ENCODE results near the gene TMBIM6. TPM values are rescaled to one million over a fixed set of nuclear protein-coding genes. Genes with fewer than 3 reads are reported as not detected.
"Not testable (repeated sequence)": the region's sequence is repeated elsewhere in the genome, so short reads cannot be mapped to it uniquely, and the experiment has no call there.

Gene TMBIM6
- total RNA-seq, 4 donors from 2014 or later = 181 to 310 (median 224) TPM

GRCh38 chr12:49707812-49708147 is 33.6 kb upstream of the TMBIM6 start:
- peak in 1 of 2 donors; percentile 13 for ATAC-seq

DNA sequence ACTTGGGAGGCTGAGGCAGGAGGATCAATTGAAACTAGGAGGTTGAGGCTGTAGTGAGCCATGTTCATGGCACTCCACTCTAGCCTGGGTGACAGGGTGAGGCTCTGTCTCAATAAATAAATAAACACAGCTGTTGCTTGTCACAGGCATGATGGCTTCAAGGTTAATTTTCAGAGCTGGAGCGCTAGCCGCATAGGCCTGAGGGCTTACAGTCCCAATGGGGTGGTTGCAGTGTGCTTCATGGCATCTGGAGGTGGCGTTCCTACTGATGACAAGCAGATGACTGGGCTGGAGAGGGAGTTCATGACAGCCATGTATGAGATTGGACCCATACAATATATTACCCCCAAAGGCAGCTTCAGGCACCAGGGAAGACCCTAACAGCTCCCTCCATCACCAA is 32.5 kb upstream of the TMBIM6 start:
- Histone ChIP-seq H3K4me1 (peaks cover 16 to 20% of the 10 kb centered on the region in 2 donors), H3K9me3 (no peaks in the 10 kb centered on the region), H3K27me3 (peaks cover 0 to 2% (median 0%) of the 10 kb centered on the region in 3 donors), H3K27ac (no peak overlapping the region), H3K4me3 (no peak overlapping the region), H3K36me3 (no peaks in the 10 kb centered on the region)
- intact Hi-C loops (cut with DNase I; ENCODE audit: low total_unique reads) = no loop called here
- no peak for TF ChIP-seq POLR2A (IDR thresholded peaks at IDR 0.05)
- TF ChIP-seq, protein P1, sequence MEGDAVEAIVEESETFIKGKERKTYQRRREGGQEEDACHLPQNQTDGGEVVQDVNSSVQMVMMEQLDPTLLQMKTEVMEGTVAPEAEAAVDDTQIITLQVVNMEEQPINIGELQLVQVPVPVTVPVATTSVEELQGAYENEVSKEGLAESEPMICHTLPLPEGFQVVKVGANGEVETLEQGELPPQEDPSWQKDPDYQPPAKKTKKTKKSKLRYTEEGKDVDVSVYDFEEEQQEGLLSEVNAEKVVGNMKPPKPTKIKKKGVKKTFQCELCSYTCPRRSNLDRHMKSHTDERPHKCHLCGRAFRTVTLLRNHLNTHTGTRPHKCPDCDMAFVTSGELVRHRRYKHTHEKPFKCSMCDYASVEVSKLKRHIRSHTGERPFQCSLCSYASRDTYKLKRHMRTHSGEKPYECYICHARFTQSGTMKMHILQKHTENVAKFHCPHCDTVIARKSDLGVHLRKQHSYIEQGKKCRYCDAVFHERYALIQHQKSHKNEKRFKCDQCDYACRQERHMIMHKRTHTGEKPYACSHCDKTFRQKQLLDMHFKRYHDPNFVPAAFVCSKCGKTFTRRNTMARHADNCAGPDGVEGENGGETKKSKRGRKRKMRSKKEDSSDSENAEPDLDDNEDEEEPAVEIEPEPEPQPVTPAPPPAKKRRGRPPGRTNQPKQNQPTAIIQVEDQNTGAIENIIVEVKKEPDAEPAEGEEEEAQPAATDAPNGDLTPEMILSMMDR (IDR thresholded peaks at IDR 0.05 in 4 of 5, conservative IDR thresholded peaks at IDR 0.05 in 1 of 5) = no peak
- DNase-seq (no peak), ATAC-seq (no peak)
- in situ Hi-C loops (cut with MboI; ENCODE audit: low sequenced_read_pairs in 4 of 4) = loop anchor here (5.0 kb wide), 1 partner anchor 67 kb away; no protein-coding TSS in a partner anchor

More at GRCh38 chr12:49707812-49708147, 33.6 kb upstream of the TMBIM6 start:
- Histone ChIP-seq H3K4me3 (peak overlapping the region in 1 of 4 donors; percentile 82), H3K4me1 (peaks cover 25 to 29% of the 10 kb centered on the region in 2 donors), H3K27me3 (peaks cover 0 to 2% (median 0%) of the 10 kb centered on the region in 3 donors), H3K27ac (no peak overlapping the region), H3K9me3 (no peaks in the 10 kb centered on the region), H3K36me3 (no peaks in the 10 kb centered on the region)
- no peak for DNase-seq
- intact Hi-C loops (cut with DNase I; ENCODE audit: low total_unique reads) (loop anchor here (1.0 to 2.0 kb wide), 4 partner anchors 34 to 71 kb away; partner anchors contain the start of gene TMBIM6), in situ Hi-C loops (cut with MboI; ENCODE audit: low sequenced_read_pairs in 4 of 4) (loop anchor here (5.0 kb wide), 1 partner anchor 65 kb away; no protein-coding TSS in a partner anchor)
- TF ChIP-seq POLR2A (IDR thresholded peaks at IDR 0.05) = no peak
- TF ChIP-seq, protein P1 (IDR thresholded peaks at IDR 0.05 in 4 of 5, conservative IDR thresholded peaks at IDR 0.05 in 1 of 5) = no peak

DNA sequence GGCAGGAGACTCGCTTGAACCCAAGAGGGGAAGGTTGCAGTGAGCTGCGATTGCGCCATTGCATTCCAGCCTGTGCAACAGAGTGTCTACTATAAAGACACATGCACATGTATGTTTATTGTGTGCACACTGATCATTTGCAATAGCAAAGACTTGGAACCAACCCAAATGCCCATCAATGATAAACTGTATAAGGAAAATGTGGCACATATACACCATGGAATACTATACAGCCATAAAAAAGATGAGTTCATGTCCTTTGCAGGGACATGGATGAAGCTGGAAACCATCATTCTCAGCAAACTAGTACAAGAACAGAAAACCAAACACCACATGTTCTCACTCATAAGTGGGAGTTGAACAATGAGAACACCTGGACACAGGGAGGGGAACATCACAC is 27.4 kb upstream of the TMBIM6 start:
- H3K27me3 ChIP-seq; in situ Hi-C loops (cut with MboI; ENCODE audit: low sequenced_read_pairs in 4 of 4); DNase-seq; H3K36me3 ChIP-seq; ATAC-seq; H3K4me3 ChIP-seq; H3K9me3 ChIP-seq; H3K27ac ChIP-seq; H3K4me1 ChIP-seq; intact Hi-C loops (cut with DNase I; ENCODE audit: low total_unique reads): not testable (repeated sequence)

GRCh38 chr12:49716553-49716952 is 24.8 kb upstream of the TMBIM6 start:
- ATAC-seq (no peak), DNase-seq (no peak)
- Histone ChIP-seq H3K4me3 (no peak overlapping the region), H3K9me3 (no peaks in the 10 kb centered on the region), H3K36me3 (no peaks in the 10 kb centered on the region), H3K27ac (no peak overlapping the region), H3K27me3 (peaks cover 0 to 5% (median 2%) of the 10 kb centered on the region in 3 donors), H3K4me1 (no peaks in the 10 kb centered on the region)
- in situ Hi-C loops (cut with MboI; ENCODE audit: low sequenced_read_pairs in 4 of 4) (no loop called here), intact Hi-C loops (cut with DNase I; ENCODE audit: low total_unique reads) (no loop called here)
- TF ChIP-seq POLR2A (IDR thresholded peaks at IDR 0.05) = no peak

DNA sequence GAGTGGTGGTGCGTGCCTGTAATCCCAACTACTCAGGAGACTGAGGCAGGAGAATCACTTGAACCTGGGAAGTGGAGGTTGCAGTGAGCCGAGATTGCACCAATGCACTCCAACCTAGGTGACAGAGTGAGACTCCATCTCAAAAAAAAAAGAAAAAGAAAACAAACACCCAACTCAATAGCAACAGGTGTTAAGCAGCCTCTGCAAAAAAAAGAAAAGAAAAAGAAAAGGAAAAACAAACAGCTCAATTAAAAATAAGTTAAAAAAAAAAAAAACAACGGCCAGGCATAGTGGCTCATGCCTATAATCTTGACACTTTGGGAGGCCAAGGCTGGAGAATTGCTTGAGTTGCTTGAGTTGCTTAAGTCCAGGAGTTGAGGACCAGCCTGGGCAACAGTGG is 23.6 kb upstream of the TMBIM6 start:
- H3K27ac ChIP-seq; DNase-seq; intact Hi-C loops (cut with DNase I; ENCODE audit: low total_unique reads); H3K36me3 ChIP-seq; H3K27me3 ChIP-seq; H3K4me1 ChIP-seq; H3K9me3 ChIP-seq; in situ Hi-C loops (cut with MboI; ENCODE audit: low sequenced_read_pairs in 4 of 4); ATAC-seq; H3K4me3 ChIP-seq: not testable (repeated sequence)

- no peaks in the 10 kb centered on the region for H3K4me1 ChIP-seq
- ATAC-seq = no peak
- no peak for DNase-seq
Observed at GRCh38 chr12:49720214-49720613, 21.1 kb upstream of the TMBIM6 start.

DNA sequence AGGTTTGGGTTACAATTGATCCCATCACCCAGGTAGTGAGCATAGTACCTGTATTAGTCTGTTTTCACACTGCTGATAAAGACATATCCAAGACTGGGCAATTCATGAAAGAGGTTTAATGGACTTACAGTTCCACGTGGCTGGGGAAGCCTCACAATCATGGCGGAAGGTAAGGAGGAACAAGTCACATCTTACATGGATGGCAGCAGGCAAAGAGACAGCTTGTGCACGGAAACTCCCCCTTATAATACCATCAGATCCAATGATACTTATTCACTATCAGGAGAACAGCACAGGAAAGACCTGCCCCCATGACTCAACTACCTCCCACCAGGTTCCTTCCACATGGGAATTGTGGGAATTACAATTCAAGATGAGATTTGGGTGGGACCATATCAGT is 20.0 kb upstream of the TMBIM6 start:
- H3K27ac ChIP-seq; intact Hi-C loops (cut with DNase I; ENCODE audit: low total_unique reads); H3K27me3 ChIP-seq; ATAC-seq; in situ Hi-C loops (cut with MboI; ENCODE audit: low sequenced_read_pairs in 4 of 4); DNase-seq; H3K4me1 ChIP-seq; H3K4me3 ChIP-seq; H3K36me3 ChIP-seq; H3K9me3 ChIP-seq: not testable (repeated sequence)

More at GRCh38 chr12:49720214-49720613, 21.1 kb upstream of the TMBIM6 start:
- in situ Hi-C loops (cut with MboI; ENCODE audit: low sequenced_read_pairs in 4 of 4) (no loop called here), intact Hi-C loops (cut with DNase I; ENCODE audit: low total_unique reads) (no loop called here)
- H3K36me3 ChIP-seq = no peaks in the 10 kb centered on the region
- no peak overlapping the region for H3K27ac ChIP-seq
- no peak overlapping the region for H3K4me3 ChIP-seq
- TF ChIP-seq POLR2A (IDR thresholded peaks at IDR 0.05) = no peak
- TF ChIP-seq, protein P1 (IDR thresholded peaks at IDR 0.05 in 4 of 5, conservative IDR thresholded peaks at IDR 0.05 in 1 of 5) = no peak
- H3K27me3 ChIP-seq = peaks cover 0 to 1% (median 0%) of the 10 kb centered on the region in 3 donors
- no peaks in the 10 kb centered on the region for H3K9me3 ChIP-seq
